GM19351 (cell line): Measurements from ENCODE around the gene BMF.
A peak's percentile ranks its signal among the peaks of the same experiment; 100 is the strongest.

ENCODE experiments used
- ATAC-seq: cut with Tn5 transposase; IDR thresholded peaks from one replicate; pipeline ENCODE4 v1.9.1; 2021; ENCODE audit warnings: mild to moderate bottlenecking, moderate library complexity; ENCODE audit not compliant: unreplicated experiment

Gene BMF

GRCh38 chr15:40104296-40104864 is 4.3 kb downstream of the BMF start:
- no peak for ATAC-seq

GRCh38 chr15:40103864-40104271 is 4.8 kb downstream of the BMF start:
- ATAC-seq = no peak

- no peak for ATAC-seq
Observed at GRCh38 chr15:40102897-40103858, 5.5 kb downstream of the BMF start.

- ATAC-seq = no peak
Observed at GRCh38 chr15:40100947-40101905, 7.5 kb downstream of the BMF start.

GRCh38 chr15:40100123-40100946 is 8.3 kb downstream of the BMF start:
- no peak for ATAC-seq

GRCh38 chr15:40098489-40099261 is 10.0 kb downstream of the BMF start:
- ATAC-seq = peak; percentile 82

GRCh38 chr15:40097968-40098476 is 10.7 kb downstream of the BMF start:
- ATAC-seq = no peak

GRCh38 chr15:40097096-40097967 is 11.3 kb downstream of the BMF start:
- no peak for ATAC-seq

- ATAC-seq = peak; percentile 37
Observed at GRCh38 chr15:40096094-40096891, 12.4 kb downstream of the BMF start.

GRCh38 chr15:40095371-40096093 is 13.1 kb downstream of the BMF start:
- no peak for ATAC-seq

GRCh38 chr15:40094156-40094555 is 14.5 kb downstream of the BMF start:
- ATAC-seq = no peak

GRCh38 chr15:40092979-40093869 is 15.5 kb downstream of the BMF start:
- ATAC-seq = no peak

- ATAC-seq = no peak
Observed at GRCh38 chr15:40092256-40092978, 16.3 kb downstream of the BMF start.

- ATAC-seq = no peak
Observed at GRCh38 chr15:40091861-40092255, 16.8 kb downstream of the BMF start.

- no peak for ATAC-seq
Observed at GRCh38 chr15:40090774-40091455, 17.8 kb downstream of the BMF start.
